Measurements from ENCODE around the gene RHBDD3. TPM values are rescaled to one million over a fixed set of nuclear protein-coding genes. Genes with fewer than 3 reads are reported as not detected.
"Not testable (repeated sequence)": the region's sequence is repeated elsewhere in the genome, so short reads cannot be mapped to it uniquely, and the experiment has no call there.

Gene RHBDD3
- total RNA-seq, 4 donors from 2014 or later: 10.1 to 22.7 (median 17.2) TPM

- Histone ChIP-seq H3K27me3 (no peaks in the 10 kb centered on the region), H3K27ac (no peak overlapping the region), H3K36me3 (no peaks in the 10 kb centered on the region), H3K9me3 (no peaks in the 10 kb centered on the region), H3K4me1 (no peaks in the 10 kb centered on the region), H3K4me3 (no peak overlapping the region)
- DNase-seq (ENCODE audit: low spot score in 2 of 2): no peak
- WGBS: 59% methylated on average over 8 of the region's 11 CpGs
- TF ChIP-seq EP300 (IDR thresholded peaks at IDR 0.05) (no peak), POLR2A (IDR thresholded peaks at IDR 0.05) (no peak), POLR2AphosphoS5 (IDR thresholded peaks at IDR 0.05) (no peak), CTCF (IDR thresholded peaks at IDR 0.05) (peak; percentile 93 to 97)
Measured at GRCh38 chr22:29245626-29246385, 22.0 kb downstream of the RHBDD3 start.

- Histone ChIP-seq H3K4me1 (no peaks in the 10 kb centered on the region), H3K27ac (no peak overlapping the region), H3K9me3 (no peaks in the 10 kb centered on the region), H3K36me3 (no peaks in the 10 kb centered on the region), H3K4me3 (no peak overlapping the region), H3K27me3 (no peaks in the 10 kb centered on the region)
- peak in 1 of 2 donors; percentile 50 for DNase-seq (ENCODE audit: low spot score in 2 of 2)
- WGBS: 60% methylated on average over 5 of the region's 7 CpGs
- TF ChIP-seq POLR2A (IDR thresholded peaks at IDR 0.05): no peak
- no peak for TF ChIP-seq CTCF (IDR thresholded peaks at IDR 0.05)
- TF ChIP-seq POLR2AphosphoS5 (IDR thresholded peaks at IDR 0.05): no peak
- no peak for TF ChIP-seq EP300 (IDR thresholded peaks at IDR 0.05)
Measured at GRCh38 chr22:29244785-29245625, 22.8 kb downstream of the RHBDD3 start.

- Histone ChIP-seq H3K27ac (no peak overlapping the region), H3K9me3 (no peaks in the 10 kb centered on the region), H3K36me3 (no peaks in the 10 kb centered on the region), H3K4me3 (no peak overlapping the region), H3K27me3 (no peaks in the 10 kb centered on the region), H3K4me1 (no peaks in the 10 kb centered on the region)
- WGBS: 88% methylated on average over 11 of the region's 11 CpGs
- DNase-seq (ENCODE audit: low spot score in 2 of 2): peak in 1 of 2 donors; percentile 19
- TF ChIP-seq EP300 (IDR thresholded peaks at IDR 0.05) (no peak), CTCF (IDR thresholded peaks at IDR 0.05) (no peak)
Measured at GRCh38 chr22:29243874-29244446, 23.8 kb downstream of the RHBDD3 start.

GRCh38 chr22:29240481-29240880, 27.3 kb downstream of the RHBDD3 start:
- not testable (repeated sequence) for H3K27ac ChIP-seq, H3K4me1 ChIP-seq, H3K4me3 ChIP-seq, H3K9me3 ChIP-seq, H3K27me3 ChIP-seq, H3K36me3 ChIP-seq
- 67% methylated on average over 9 of the region's 9 CpGs for WGBS
- DNase-seq (ENCODE audit: low spot score in 2 of 2): peak in 1 of 2 donors; percentile 27

GRCh38 chr22:29233277-29233877, 34.4 kb downstream of the RHBDD3 start:
- DNase-seq (ENCODE audit: low spot score in 2 of 2): peak in 1 of 2 donors; percentile 26
- H3K4me1 ChIP-seq: peaks cover 2% of the 10 kb centered on the region
- no peaks in the 10 kb centered on the region for H3K36me3 ChIP-seq
- 78% methylated on average over 1 of the region's 1 CpG for WGBS
- no peak overlapping the region for H3K27ac ChIP-seq
- no peaks in the 10 kb centered on the region for H3K9me3 ChIP-seq
- TF ChIP-seq POLR2A (IDR thresholded peaks at IDR 0.05): no peak
- no peak for TF ChIP-seq EP300 (IDR thresholded peaks at IDR 0.05)
- TF ChIP-seq CTCF (IDR thresholded peaks at IDR 0.05): no peak
- TF ChIP-seq POLR2AphosphoS5 (IDR thresholded peaks at IDR 0.05): no peak
- H3K4me3 ChIP-seq: no peak overlapping the region
- no peaks in the 10 kb centered on the region for H3K27me3 ChIP-seq
